Prostate gland (tissue), 2 donors: ENCODE results near the gene SASH1.

Experiments
- POLR2A ChIP-seq: fragments of 450-650 bp; IDR thresholded peaks from one replicate; pipeline ENCODE4 v1.6.1; 2016; ENCODE audit warnings: antibody characterized with exemption, mild to moderate bottlenecking
- TF ChIP-seq, protein P1 (sequence below), 4 experiments: fragments of 200-600 bp in 2 of 4; fragments of 450-650 bp in 2 of 4; sonication (generic) in 2 of 4; IDR thresholded peaks; 1 replicate in 3 of 4; 2 replicates in 1 of 4; pipeline ENCODE4 v1.5.1; 2016 to 2019; ENCODE audit warnings: antibody characterized with exemption in 4 of 4, mild to moderate bottlenecking in 2 of 4, moderate library complexity in 2 of 4

DNA sequence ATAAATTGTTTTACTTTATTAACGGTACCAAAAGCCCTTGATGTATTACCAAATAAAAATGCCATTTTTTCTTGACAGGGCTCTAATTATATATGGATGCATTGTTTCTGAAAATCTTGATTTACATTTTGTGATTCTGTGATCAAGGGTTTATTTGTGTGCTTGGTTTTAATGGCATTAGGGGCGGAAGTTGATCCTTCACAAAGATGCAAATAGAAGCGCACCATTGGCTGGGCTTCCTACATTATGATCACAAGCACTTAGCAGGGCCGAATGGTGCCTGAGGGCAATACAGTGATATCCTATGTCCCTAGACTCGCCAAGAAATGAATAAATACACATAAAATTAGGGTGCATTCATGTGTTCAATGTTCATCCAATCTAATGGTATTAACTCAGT lies 231.3 kb downstream of the SASH1 start:
- no peak for TF ChIP-seq POLR2A
- TF ChIP-seq, protein P1, sequence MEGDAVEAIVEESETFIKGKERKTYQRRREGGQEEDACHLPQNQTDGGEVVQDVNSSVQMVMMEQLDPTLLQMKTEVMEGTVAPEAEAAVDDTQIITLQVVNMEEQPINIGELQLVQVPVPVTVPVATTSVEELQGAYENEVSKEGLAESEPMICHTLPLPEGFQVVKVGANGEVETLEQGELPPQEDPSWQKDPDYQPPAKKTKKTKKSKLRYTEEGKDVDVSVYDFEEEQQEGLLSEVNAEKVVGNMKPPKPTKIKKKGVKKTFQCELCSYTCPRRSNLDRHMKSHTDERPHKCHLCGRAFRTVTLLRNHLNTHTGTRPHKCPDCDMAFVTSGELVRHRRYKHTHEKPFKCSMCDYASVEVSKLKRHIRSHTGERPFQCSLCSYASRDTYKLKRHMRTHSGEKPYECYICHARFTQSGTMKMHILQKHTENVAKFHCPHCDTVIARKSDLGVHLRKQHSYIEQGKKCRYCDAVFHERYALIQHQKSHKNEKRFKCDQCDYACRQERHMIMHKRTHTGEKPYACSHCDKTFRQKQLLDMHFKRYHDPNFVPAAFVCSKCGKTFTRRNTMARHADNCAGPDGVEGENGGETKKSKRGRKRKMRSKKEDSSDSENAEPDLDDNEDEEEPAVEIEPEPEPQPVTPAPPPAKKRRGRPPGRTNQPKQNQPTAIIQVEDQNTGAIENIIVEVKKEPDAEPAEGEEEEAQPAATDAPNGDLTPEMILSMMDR (IDR thresholded peaks at IDR 0.05), result no peak
